NCI-H82 treated with DMSO at 0.1 percent for 48 hours (cell line): Measurements from ENCODE around the gene GPHA2.

Experiments used
- DNase-seq: peaks from one replicate; lab custom pipeline; 2025; ENCODE audit not compliant: unreplicated experiment; lab: John Stamatoyannopoulos, UW

GPHA2 gene

GRCh38 chr11:64911689-64912088, 24.0 kb downstream of the GPHA2 start:
- no peak for DNase-seq

- DNase-seq: no peak
Observed at GRCh38 chr11:64911142-64911541, 24.6 kb downstream of the GPHA2 start.

- no peak for DNase-seq
Observed at GRCh38 chr11:64910451-64911093, 25.1 kb downstream of the GPHA2 start.

- DNase-seq: no peak
Observed at GRCh38 chr11:64909653-64910343, 25.9 kb downstream of the GPHA2 start.

- DNase-seq: no peak
Observed at GRCh38 chr11:64908766-64909165, 26.9 kb downstream of the GPHA2 start.

- no peak for DNase-seq
Observed at GRCh38 chr11:64906314-64906635, 29.4 kb downstream of the GPHA2 start.

GRCh38 chr11:64905516-64906313, 30.0 kb downstream of the GPHA2 start:
- DNase-seq: no peak

- no peak for DNase-seq
Observed at GRCh38 chr11:64903291-64903833, 32.3 kb downstream of the GPHA2 start.

- DNase-seq: no peak
Observed at GRCh38 chr11:64902102-64902900, 33.4 kb downstream of the GPHA2 start.

GRCh38 chr11:64900774-64901173, 34.9 kb downstream of the GPHA2 start:
- DNase-seq: no peak

GRCh38 chr11:64900263-64900678, 35.4 kb downstream of the GPHA2 start:
- no peak for DNase-seq

- DNase-seq: no peak
Observed at GRCh38 chr11:64898541-64898940, 37.2 kb downstream of the GPHA2 start.

- no peak for DNase-seq
Observed at GRCh38 chr11:64898076-64898445, 37.6 kb downstream of the GPHA2 start.

GRCh38 chr11:64897381-64898075, 38.2 kb downstream of the GPHA2 start:
- DNase-seq: no peak

GRCh38 chr11:64896448-64897022, 39.2 kb downstream of the GPHA2 start:
- no peak for DNase-seq

GRCh38 chr11:64894812-64895452, 40.8 kb downstream of the GPHA2 start:
- no peak for DNase-seq

GRCh38 chr11:64894070-64894811, 41.5 kb downstream of the GPHA2 start:
- peak; percentile 4 for DNase-seq

- DNase-seq: no peak
Observed at GRCh38 chr11:64893194-64894069, 42.3 kb downstream of the GPHA2 start.
